HG03521 (cell line): ENCODE results near the gene GFOD1.
"Not testable (repeated sequence)": the region's sequence is repeated elsewhere in the genome, so short reads cannot be mapped to it uniquely, and the experiment has no call there.

Experiments used
- ATAC-seq: cut with Tn5 transposase; IDR thresholded peaks from one replicate; pipeline ENCODE4 v1.9.1; 2021; ENCODE audit warnings: mild to moderate bottlenecking, moderate library complexity; ENCODE audit not compliant: unreplicated experiment

The GFOD1 gene

DNA sequence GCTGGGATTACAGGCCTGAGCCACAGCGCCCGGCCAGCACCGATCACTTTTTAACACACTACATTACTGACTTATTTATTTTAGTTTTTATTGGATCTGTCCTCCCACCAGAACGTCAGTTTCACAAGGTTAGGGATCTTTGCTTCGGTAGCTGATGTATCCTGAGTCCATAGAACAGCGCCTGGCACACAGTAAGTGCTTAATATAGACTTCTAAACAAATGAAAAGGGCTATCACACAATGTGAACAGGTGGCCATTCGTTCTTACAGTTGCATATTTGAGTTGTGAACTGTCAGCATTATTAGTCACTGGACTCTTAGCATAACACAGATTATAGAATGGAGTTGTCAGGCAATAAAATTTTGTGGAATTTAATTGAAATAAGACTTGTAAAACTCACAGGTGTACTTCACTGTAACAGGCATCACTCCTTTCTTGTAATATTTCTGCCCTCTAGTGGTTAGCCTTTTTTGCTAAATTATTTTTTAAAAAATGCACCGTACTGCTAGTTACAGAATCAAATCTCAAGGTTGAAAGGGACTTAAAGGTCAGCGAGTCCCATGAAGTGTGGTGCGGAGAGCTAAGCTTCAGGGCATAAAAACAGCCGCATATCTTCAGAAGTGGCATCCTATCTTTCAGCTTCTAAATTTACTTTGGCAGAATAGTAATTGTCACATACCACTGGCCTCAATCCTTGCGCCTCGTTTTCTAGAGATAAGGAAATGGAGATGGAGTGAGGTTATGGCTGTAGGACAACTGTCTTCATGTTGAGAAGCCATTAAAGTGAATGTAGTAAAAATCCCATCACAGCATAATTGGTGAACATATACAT lies 155.7 kb downstream of the GFOD1 start:
- ATAC-seq, result no peak

DNA sequence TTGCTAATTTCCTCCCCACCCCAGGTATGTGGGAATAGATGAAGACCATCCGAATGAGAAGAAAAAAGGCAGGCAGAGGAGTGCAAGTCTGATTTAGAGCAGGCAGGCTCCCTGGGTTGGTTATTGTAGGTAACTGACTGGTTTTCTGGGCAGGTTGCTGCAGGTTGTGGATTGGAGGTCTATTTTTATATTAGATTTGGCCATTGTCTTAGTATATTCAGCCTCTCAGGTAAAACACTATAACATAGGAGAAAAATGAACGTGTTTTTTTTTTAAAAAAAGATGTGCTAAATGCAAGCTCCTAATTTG lies 158.6 kb downstream of the GFOD1 start:
- no peak for ATAC-seq

DNA sequence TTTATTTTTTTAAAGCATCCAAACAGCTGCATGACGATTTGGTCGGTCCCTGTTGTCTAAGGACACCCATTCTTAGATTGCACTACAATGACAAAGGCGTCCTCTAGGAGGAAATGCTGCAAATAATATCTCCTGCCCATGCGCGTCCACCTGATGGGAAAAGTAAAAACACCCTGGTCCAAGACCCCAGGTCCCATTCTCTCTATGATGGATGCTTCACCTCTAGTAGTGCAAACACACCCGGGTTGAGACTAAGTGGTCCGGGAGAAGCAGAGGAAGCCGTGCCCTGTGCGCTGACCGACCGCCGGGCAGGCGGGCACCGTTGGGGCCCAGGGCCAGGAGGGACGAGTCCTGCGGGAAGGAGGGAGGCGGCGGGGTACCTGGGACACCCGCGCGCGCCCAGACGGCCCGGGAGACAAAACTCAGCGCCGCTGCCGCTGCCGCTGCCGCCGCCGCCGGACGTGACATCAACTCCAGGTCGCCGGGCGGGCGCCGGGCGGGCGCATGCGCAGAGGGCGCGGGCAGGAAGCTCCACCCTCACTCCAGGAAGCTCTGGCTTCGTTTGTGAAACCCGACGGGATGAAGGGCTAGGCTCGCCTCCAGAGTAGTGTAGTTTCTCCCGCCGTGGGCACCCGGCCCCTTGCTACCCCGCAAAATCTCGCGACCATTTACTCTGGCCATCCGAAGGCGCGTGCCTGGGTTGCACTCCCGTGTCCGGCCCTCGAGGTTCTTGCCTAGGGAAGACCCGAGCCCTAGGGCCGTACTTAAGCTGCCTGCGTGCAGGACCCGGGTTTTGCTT lies 159.1 kb downstream of the GFOD1 start, which contains the start of gene TBC1D7:
TBC1D7 (minus strand) TSS at position 462 of the 799 bp plus-strand sequence. CDS start 1,639 bp downstream, outside the sequence.
- peak; percentile 80 for ATAC-seq

DNA sequence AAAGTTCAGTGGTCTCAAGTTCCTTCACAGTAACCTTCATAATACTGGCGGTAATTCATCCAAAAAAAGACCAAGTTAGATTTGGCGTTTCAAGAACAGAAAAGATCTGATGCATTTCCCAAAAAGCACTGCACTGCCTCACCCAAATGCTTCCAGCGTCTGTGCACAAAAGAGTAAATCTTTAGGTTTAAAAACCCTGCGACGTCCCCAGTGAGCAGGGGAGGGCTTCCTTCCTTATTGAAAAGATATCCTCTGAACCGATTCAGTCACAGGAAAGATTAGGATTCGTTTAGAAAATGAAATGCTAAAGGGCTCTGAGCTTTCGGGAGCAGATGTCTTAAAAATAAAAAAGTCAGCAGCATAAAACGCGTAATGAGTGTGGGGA lies 159.7 kb downstream of the GFOD1 start:
- no peak for ATAC-seq

DNA sequence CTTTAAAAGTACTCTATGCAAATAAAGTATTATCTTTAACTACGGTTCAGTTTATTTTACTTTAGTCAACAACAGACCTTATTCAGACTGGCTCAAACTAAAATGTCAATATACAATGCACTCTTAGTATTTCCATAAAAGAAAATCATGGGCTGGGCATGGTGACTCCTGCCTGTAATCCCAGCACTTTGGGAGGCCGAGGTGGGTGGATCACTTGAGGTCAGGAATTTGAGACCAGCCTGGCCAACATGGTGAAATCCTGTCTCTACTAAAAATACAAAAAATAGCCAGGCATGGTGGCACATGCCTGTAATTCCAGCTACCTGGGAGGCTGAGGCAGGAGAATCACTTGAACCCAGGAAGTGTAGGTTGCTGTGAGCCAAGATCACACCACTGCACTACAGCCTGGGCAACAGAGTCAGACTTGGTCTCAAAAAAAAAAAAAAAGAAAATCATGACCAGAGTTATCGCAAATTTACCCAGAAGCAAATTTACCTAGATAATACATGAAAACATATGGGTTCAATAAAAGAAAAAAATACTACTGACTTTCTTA lies 161.3 kb downstream of the GFOD1 start:
- not testable (repeated sequence) for ATAC-seq

DNA sequence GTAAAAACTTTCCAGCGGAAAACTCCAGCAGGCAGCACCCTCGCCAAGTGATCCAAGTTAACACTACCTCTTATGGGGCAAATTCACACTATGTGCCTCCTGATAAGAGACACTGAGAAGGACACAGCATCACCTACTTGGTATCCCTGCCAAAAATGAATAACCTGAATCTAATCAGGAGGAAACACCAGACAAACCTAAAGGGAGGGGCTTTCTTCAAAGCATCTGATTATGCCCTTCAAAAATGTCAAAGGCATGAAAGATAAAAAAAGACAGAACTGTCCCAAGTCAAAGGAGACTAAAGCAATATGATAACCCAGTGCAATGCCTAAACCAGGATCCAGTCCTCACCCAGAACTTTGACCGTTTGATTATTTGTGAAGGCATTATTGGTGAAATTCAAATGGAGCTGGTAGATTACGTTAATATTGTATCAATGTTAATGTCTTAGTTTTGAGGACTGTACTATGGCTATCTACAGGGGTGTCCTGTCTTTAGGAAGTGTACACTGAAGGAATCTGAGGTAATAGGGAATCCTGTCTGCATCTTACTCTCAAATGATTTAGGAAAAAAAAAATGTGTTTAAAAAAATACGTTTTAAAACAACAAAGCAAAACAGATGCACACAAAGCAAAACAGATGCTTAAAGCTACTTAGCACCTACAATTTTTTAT lies 167.4 kb downstream of the GFOD1 start:
- ATAC-seq, result no peak

DNA sequence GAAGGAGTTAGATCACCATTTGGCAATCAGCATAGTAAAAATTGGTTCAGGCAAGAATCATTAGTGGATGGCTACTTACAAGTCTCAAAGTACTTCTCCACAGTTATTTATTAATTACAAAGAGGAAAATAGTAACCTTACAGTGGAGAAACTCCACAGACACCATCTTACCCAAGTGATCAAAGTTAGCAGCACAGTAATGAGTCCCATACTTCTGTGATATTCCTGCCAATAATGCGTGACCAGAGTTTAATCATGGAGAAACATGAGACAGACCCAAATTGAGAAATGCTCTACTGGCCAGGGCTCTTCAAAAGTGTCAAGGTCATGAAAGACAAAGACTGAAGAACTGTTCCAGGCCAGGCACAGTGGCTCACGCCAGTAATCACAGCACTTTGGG lies 168.6 kb downstream of the GFOD1 start:
- ATAC-seq, result no peak

DNA sequence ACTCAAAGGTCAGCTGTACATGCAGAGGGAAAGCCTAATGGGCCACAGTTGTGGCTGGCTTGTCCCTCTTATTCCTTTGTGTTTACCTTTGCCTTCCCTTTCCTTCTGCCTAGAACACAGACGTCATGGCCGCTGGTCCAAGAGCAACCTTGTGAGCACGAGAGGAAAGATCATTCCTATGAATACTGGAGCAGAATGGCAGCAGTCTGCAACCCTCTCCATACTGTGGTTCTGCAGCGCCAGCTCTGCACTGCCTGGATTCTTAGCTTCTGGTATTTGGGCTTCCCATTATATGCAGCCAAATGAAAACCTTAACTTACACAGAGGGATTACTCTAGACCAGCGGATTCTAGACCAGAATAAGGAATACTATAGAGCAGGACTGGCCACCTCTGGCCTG lies 171.5 kb downstream of the GFOD1 start:
- no peak for ATAC-seq

DNA sequence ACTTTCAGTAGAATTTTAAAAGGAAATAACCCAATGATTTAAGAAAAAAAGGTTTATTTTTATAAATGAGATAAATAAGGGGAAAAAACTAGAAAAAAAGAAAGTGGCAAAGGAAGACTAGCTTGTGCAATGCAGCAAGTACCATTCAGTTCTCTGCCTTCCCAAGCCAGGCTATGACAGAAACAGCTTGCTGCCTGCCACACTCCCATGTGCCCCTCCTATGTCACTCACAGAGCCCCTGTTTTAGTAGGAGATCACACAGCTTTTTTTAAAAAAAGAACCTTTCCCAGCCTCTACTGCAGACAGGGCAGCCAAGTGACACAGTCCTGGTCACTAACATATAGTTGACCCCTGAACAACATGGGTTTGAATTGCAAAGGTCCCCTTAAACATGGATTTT lies 172.6 kb downstream of the GFOD1 start:
- no peak for ATAC-seq

DNA sequence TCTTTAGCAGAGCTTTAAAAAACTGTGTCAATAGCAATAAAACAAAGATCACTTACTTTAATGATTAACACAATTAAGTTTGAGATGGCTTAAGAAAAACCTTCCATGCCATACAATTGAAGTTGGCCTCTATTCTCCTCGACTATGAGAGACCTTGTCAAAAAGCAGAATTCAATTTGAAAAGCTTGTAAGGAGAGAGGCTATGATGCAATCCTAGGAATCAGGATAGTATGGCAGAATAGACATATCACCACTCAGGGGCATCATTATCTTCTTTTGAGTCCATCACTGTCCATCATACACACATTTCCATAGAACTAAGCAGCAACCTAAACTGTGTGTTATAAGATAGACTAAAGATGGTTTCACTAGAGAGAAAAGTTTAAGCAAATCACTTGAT lies 176.2 kb downstream of the GFOD1 start:
- no peak for ATAC-seq

DNA sequence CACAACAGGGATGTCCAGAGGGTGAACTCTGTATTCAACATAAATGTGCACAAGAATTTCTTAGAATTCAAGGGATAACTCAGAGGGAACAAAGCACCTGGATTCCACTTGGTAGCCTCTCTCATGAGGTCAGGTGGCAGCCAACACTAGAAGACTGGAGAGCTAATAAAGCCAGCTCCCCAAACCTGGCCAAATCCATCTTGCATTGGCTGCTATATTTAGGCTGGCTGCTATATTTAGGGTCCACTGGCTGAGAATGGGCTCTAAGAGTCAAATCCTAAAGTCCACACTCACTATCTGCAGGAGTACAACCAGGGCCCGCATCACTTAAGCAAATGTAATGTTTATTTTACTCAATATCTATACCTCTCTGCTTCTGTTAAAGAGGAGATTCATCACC lies 179.1 kb downstream of the GFOD1 start:
- ATAC-seq, result no peak
